OCI-LY1 (cell line): Measurements from ENCODE around the gene PTPRU.

ENCODE experiments used
- CTCF ChIP-seq: fragments of 200-600 bp; sonication (generic), shearing (Covaris generic); IDR thresholded peaks from 2 replicates; pipeline ENCODE4 v1.5.1; 2017; ENCODE audit warnings: mild to moderate bottlenecking, antibody characterized with exemption, low read length, moderate library complexity, mixed read lengths
- EZH2 ChIP-seq: fragments of 200-600 bp; sonication (generic), shearing (Covaris generic); IDR thresholded peaks from 2 replicates; pipeline ENCODE4 v1.8.0; 2017; ENCODE audit warnings: borderline replicate concordance, mixed run types, mild to moderate bottlenecking, antibody characterized with exemption, low read length, moderate library complexity, mixed read lengths

- TF ChIP-seq CTCF: no peak
- no peak for TF ChIP-seq EZH2
These were observed 107.2 kb downstream of the PTPRU start for GRCh38 chr1:29343476-29343875.
